ENCODE results near the gene ARL4D.

DNA sequence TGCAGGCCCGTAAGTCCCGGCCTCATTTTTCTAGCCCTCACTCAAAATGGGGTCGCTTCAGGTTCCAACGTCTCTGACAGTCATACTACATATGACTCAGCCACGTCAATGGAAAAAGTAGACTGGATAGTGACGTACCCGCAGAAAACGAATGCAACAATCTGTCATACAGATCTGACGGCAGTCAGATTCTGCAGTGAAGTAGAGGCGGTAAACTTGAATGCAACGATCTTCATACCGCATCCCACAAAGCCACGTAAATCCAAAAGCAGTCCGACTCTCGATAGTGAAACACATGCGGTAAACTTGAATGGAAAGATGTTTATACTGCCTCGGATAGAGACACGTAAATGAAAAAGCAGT lies 38.4 kb upstream of the ARL4D start:
- TF ChIP-seq, protein P1, sequence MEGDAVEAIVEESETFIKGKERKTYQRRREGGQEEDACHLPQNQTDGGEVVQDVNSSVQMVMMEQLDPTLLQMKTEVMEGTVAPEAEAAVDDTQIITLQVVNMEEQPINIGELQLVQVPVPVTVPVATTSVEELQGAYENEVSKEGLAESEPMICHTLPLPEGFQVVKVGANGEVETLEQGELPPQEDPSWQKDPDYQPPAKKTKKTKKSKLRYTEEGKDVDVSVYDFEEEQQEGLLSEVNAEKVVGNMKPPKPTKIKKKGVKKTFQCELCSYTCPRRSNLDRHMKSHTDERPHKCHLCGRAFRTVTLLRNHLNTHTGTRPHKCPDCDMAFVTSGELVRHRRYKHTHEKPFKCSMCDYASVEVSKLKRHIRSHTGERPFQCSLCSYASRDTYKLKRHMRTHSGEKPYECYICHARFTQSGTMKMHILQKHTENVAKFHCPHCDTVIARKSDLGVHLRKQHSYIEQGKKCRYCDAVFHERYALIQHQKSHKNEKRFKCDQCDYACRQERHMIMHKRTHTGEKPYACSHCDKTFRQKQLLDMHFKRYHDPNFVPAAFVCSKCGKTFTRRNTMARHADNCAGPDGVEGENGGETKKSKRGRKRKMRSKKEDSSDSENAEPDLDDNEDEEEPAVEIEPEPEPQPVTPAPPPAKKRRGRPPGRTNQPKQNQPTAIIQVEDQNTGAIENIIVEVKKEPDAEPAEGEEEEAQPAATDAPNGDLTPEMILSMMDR (IDR thresholded peaks at IDR 0.05; ENCODE audit: control extremely low read depth in 1 of 3, insufficient read depth in 1 of 3, low read depth in 1 of 3, low read length in 3 of 3) = no peak
- no peak for TF ChIP-seq CHD2 (IDR thresholded peaks at IDR 0.05; ENCODE audit: low read length)
- no peak for TF ChIP-seq EGR1 (IDR thresholded peaks at IDR 0.05; ENCODE audit: borderline replicate concordance, low read depth, low read length)
- no peak for TF ChIP-seq POLR2A (IDR thresholded peaks at IDR 0.05; ENCODE audit: control extremely low read depth in 1 of 2, low read depth in 2 of 2, low read length in 2 of 2)
- no peak for TF ChIP-seq CEBPB (IDR thresholded peaks at IDR 0.05; ENCODE audit: low read depth, low read length)
- TF ChIP-seq RAD21 (IDR thresholded peaks at IDR 0.05 in 1 of 2, conservative IDR thresholded peaks at IDR 0.05 in 1 of 2; ENCODE audit: low read depth in 2 of 2, low read length in 2 of 2) = no peak
- TF ChIP-seq CHD1 (IDR thresholded peaks at IDR 0.05; ENCODE audit: low read depth, low read length) = no peak
- no peak for TF ChIP-seq GTF2F1 (IDR thresholded peaks at IDR 0.05; ENCODE audit: borderline replicate concordance, low read depth, low read length)
- no peak for TF ChIP-seq BRCA1 (IDR thresholded peaks at IDR 0.05; ENCODE audit: low read depth, low read length)
- TF ChIP-seq CBX8 (IDR thresholded peaks at IDR 0.05; ENCODE audit: borderline replicate concordance, low read depth, low read length) = no peak
- no peak for TF ChIP-seq SRF (IDR thresholded peaks at IDR 0.05; ENCODE audit: low read depth, low read length)
- TF ChIP-seq CREB1 (IDR thresholded peaks at IDR 0.05) = no peak
